SIG-M5 (cell line): ENCODE data around the gene C22orf39.

Source experiments
- DNase-seq: peaks from one replicate; lab custom pipeline; 2025; lab: John Stamatoyannopoulos, UW

The C22orf39 gene

GRCh38 chr22:19398206-19398605 is 49.3 kb downstream of the C22orf39 start:
- DNase-seq, result no peak

- DNase-seq, result no peak
Observed at GRCh38 chr22:19397734-19398104, 49.8 kb downstream of the C22orf39 start.

GRCh38 chr22:19396934-19397733 is 50.4 kb downstream of the C22orf39 start:
- DNase-seq, result no peak

- DNase-seq, result no peak
Observed at GRCh38 chr22:19396561-19396933, 51.0 kb downstream of the C22orf39 start.

- no peak for DNase-seq
Observed at GRCh38 chr22:19395276-19395675, 52.2 kb downstream of the C22orf39 start.

GRCh38 chr22:19394274-19395050 is 53.0 kb downstream of the C22orf39 start:
- no peak for DNase-seq

- DNase-seq, result no peak
Observed at GRCh38 chr22:19393704-19394103, 53.8 kb downstream of the C22orf39 start.
